RKO (cell line): Measurements from ENCODE around the gene GCDH.
"Not testable (repeated sequence)": the region's sequence is repeated elsewhere in the genome, so short reads cannot be mapped to it uniquely, and the experiment has no call there.

Source experiments
- DNase-seq: peaks from one replicate; pipeline ENCODE4 v3.0.0-alpha.2; 2016; ENCODE audit warnings: low spot score

GCDH gene

GRCh38 chr19:12890787-12891552 is at the start of gene GCDH:
TSS of gene GCDH (plus strand) at chr19:12891160. CDS start at chr19:12891305, 145 bp downstream.
- peak; percentile 99 for DNase-seq

GRCh38 chr19:12842511-12842910 is 48.4 kb upstream of the GCDH start:
- no peak for DNase-seq

- DNase-seq: no peak
Measured at GRCh38 chr19:12843328-12843727, 47.6 kb upstream of the GCDH start.

- DNase-seq: peak; percentile 40
Measured at GRCh38 chr19:12843999-12844732, 46.8 kb upstream of the GCDH start.

GRCh38 chr19:12846613-12847012 is 44.3 kb upstream of the GCDH start:
- DNase-seq: not testable (repeated sequence)

GRCh38 chr19:12847159-12848139 is 43.5 kb upstream of the GCDH start:
- DNase-seq: peak; percentile 85

GRCh38 chr19:12856653-12857052 is 34.3 kb upstream of the GCDH start:
- no peak for DNase-seq

- no peak for DNase-seq
Measured at GRCh38 chr19:12858041-12858928, 32.7 kb upstream of the GCDH start.

GRCh38 chr19:12859546-12859945 is 31.4 kb upstream of the GCDH start:
- no peak for DNase-seq

- DNase-seq: no peak
Measured at GRCh38 chr19:12864143-12864542, 26.8 kb upstream of the GCDH start.

- DNase-seq: no peak
Measured at GRCh38 chr19:12864721-12865715, 25.9 kb upstream of the GCDH start.

GRCh38 chr19:12865746-12866415 is 25.1 kb upstream of the GCDH start:
- DNase-seq: no peak

- no peak for DNase-seq
Measured at GRCh38 chr19:12866416-12867119, 24.4 kb upstream of the GCDH start.

- DNase-seq: no peak
Measured at GRCh38 chr19:12867120-12868099, 23.6 kb upstream of the GCDH start.

GRCh38 chr19:12868540-12869112 is 22.3 kb upstream of the GCDH start:
- no peak for DNase-seq

GRCh38 chr19:12871681-12872080 is 19.3 kb upstream of the GCDH start:
- no peak for DNase-seq

- no peak for DNase-seq
Measured at GRCh38 chr19:12872255-12872654, 18.7 kb upstream of the GCDH start.
